ENCODE measurements around the gene SELP.
"Not testable (repeated sequence)": the region's sequence is repeated elsewhere in the genome, so short reads cannot be mapped to it uniquely, and the experiment has no call there.

SELP gene

GRCh38 chr1:169630006-169630405 lies at the start of gene SELP:
TSS of gene SELP (minus strand) at chr1:169630124. CDS start at chr1:169630074, 50 bp downstream.
- DNase-seq = no peak

GRCh38 chr1:169679692-169680091 lies 49.8 kb upstream of the SELP start:
- DNase-seq = no peak

- DNase-seq = no peak
Observed at GRCh38 chr1:169676001-169676400, 46.1 kb upstream of the SELP start.

- no peak for DNase-seq
Observed at GRCh38 chr1:169670836-169671235, 40.9 kb upstream of the SELP start.

- DNase-seq = not testable (repeated sequence)
Observed at GRCh38 chr1:169670244-169670643, 40.3 kb upstream of the SELP start.

- not testable (repeated sequence) for DNase-seq
Observed at GRCh38 chr1:169667699-169668596, 38.0 kb upstream of the SELP start.

GRCh38 chr1:169667227-169667639 lies 37.3 kb upstream of the SELP start:
- DNase-seq = not testable (repeated sequence)

- not testable (repeated sequence) for DNase-seq
Observed at GRCh38 chr1:169662680-169663079, 32.8 kb upstream of the SELP start.

GRCh38 chr1:169661066-169661465 lies 31.1 kb upstream of the SELP start:
- DNase-seq = not testable (repeated sequence)

GRCh38 chr1:169658777-169659176 lies 28.9 kb upstream of the SELP start:
- DNase-seq = not testable (repeated sequence)

- DNase-seq = no peak
Observed at GRCh38 chr1:169653873-169654272, 23.9 kb upstream of the SELP start.

- no peak for DNase-seq
Observed at GRCh38 chr1:169651035-169651434, 21.1 kb upstream of the SELP start.

- no peak for DNase-seq
Observed at GRCh38 chr1:169650551-169650950, 20.6 kb upstream of the SELP start.

- DNase-seq = no peak
Observed at GRCh38 chr1:169648709-169649108, 18.8 kb upstream of the SELP start.

- no peak for DNase-seq
Observed at GRCh38 chr1:169648187-169648586, 18.3 kb upstream of the SELP start.

- DNase-seq = no peak
Observed at GRCh38 chr1:169647512-169647911, 17.6 kb upstream of the SELP start.

- no peak for DNase-seq
Observed at GRCh38 chr1:169644297-169644696, 14.4 kb upstream of the SELP start.

GRCh38 chr1:169634877-169635276 lies 5.0 kb upstream of the SELP start:
- no peak for DNase-seq

- no peak for DNase-seq
Observed at GRCh38 chr1:169634145-169634544, 4.2 kb upstream of the SELP start.

- DNase-seq = no peak
Observed at GRCh38 chr1:169631249-169631648, 1.3 kb upstream of the SELP start.

GRCh38 chr1:169624912-169625311 lies 5.0 kb downstream of the SELP start:
- no peak for DNase-seq

GRCh38 chr1:169624122-169624521 lies 5.8 kb downstream of the SELP start:
- no peak for DNase-seq

- no peak for DNase-seq
Observed at GRCh38 chr1:169623132-169623926, 6.6 kb downstream of the SELP start.

- no peak for DNase-seq
Observed at GRCh38 chr1:169620565-169620964, 9.4 kb downstream of the SELP start.

Measured in NCI-H82 (cell line).